ENCODE measurements around the gene CENPX.

DNA sequence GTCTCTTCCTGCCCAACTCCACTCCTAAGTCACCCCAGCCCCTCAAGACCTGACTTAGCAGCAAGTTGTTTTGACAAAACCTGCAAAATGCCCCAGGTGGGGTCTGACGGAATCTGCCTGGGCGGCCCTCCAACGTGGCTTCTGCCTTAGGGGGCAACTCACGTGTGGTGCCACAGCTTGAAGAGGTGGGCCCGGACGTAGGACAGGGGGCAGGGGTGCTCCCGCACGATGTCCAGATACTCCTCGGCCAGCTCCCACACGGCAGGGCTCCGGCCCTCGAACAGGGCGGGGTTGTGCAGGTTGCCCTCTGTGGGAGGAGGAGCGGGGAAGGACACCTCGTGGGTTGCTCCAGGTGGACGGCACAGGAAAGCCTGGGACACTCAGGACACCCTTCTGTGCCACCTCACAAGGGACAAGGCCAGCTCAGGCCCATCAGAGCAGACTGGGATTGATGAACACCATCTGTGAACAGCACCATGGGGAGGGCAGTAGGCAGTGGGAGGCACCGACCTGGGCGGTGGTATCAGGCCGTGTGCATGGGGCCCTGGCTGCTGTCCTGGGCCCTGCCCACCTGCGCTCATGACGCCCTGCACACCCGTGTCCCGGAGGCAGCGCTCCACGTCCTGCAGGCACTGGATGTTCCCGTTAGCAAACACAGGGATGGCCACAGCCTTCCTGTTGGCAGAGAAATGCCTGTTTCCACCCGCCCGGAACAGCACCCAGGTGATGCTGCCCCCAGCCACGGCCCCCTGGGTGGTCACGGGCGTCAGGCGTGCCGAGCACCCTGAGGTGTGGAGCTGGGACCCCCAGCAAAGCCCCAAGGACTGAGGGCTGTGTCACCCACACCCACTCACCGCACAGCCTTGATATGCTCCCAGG lies 38.6 kb upstream of the CENPX start:
- TF ChIP-seq KLF16 (CRISPR knock-in tag; IDR thresholded peaks at IDR 0.05) (no peak), SRF (IDR thresholded peaks at IDR 0.05; ENCODE audit: low read depth, low read length) (no peak), FOXO1 (CRISPR knock-in tag; IDR thresholded peaks at IDR 0.05) (no peak), FOSL2 (CRISPR knock-in tag; IDR thresholded peaks at IDR 0.05) (no peak), KMT2A (CRISPR knock-in tag; IDR thresholded peaks at IDR 0.05) (no peak), MYC (CRISPR knock-in tag; IDR thresholded peaks at IDR 0.05; ENCODE audit: borderline replicate concordance) (no peak)
- TF ChIP-seq, protein P1, sequence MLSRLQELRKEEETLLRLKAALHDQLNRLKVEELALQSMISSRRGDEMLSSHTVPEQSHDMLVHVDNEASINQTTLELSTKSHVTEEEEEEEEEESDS (CRISPR knock-in tag; IDR thresholded peaks at IDR 0.05; ENCODE audit: borderline replicate concordance) = no peak

Measured in HepG2 (cell line).